HS-5 (cell line): ENCODE data around the gene NBEAL1.
"Not testable (repeated sequence)": the region's sequence is repeated elsewhere in the genome, so short reads cannot be mapped to it uniquely, and the experiment has no call there.

Experiments used
- DNase-seq: peaks from one replicate; pipeline ENCODE4 v3.0.0-alpha.2; 2012; ENCODE audit warnings: low read depth

NBEAL1 gene

GRCh38 chr2:203039211-203039610 lies 24.5 kb downstream of the NBEAL1 start:
- DNase-seq = not testable (repeated sequence)

- no peak for DNase-seq
These were observed 26.4 kb downstream of the NBEAL1 start for GRCh38 chr2:203040966-203041521.

GRCh38 chr2:203042178-203042577 lies 27.5 kb downstream of the NBEAL1 start:
- DNase-seq = no peak

GRCh38 chr2:203043226-203043625 lies 28.6 kb downstream of the NBEAL1 start:
- no peak for DNase-seq

- DNase-seq = no peak
These were observed 31.2 kb downstream of the NBEAL1 start for GRCh38 chr2:203045867-203046266.

GRCh38 chr2:203052539-203052938 lies 37.9 kb downstream of the NBEAL1 start:
- no peak for DNase-seq

- DNase-seq = no peak
These were observed 45.0 kb downstream of the NBEAL1 start for GRCh38 chr2:203059567-203060240.

GRCh38 chr2:203061346-203061745 lies 46.7 kb downstream of the NBEAL1 start:
- peak; percentile 36 for DNase-seq

- DNase-seq = no peak
These were observed 47.5 kb downstream of the NBEAL1 start for GRCh38 chr2:203062126-203062525.

- DNase-seq = not testable (repeated sequence)
These were observed 51.9 kb downstream of the NBEAL1 start for GRCh38 chr2:203066519-203067091.

- DNase-seq = no peak
These were observed 56.0 kb downstream of the NBEAL1 start for GRCh38 chr2:203070701-203071100.

GRCh38 chr2:203071148-203071547 lies 56.5 kb downstream of the NBEAL1 start:
- DNase-seq = no peak

- DNase-seq = no peak
These were observed 57.7 kb downstream of the NBEAL1 start for GRCh38 chr2:203072371-203072770.

- no peak for DNase-seq
These were observed 62.8 kb downstream of the NBEAL1 start for GRCh38 chr2:203077451-203077850.

GRCh38 chr2:203080447-203081045 lies 65.9 kb downstream of the NBEAL1 start:
- DNase-seq = no peak

GRCh38 chr2:203083328-203083727 lies 68.7 kb downstream of the NBEAL1 start:
- no peak for DNase-seq

- not testable (repeated sequence) for DNase-seq
These were observed 71.7 kb downstream of the NBEAL1 start for GRCh38 chr2:203086381-203086780.

- DNase-seq = not testable (repeated sequence)
These were observed 76.0 kb downstream of the NBEAL1 start for GRCh38 chr2:203090721-203091120.

GRCh38 chr2:203097735-203098134 lies 83.1 kb downstream of the NBEAL1 start:
- DNase-seq = no peak

GRCh38 chr2:203102357-203102756 lies 87.7 kb downstream of the NBEAL1 start:
- DNase-seq = not testable (repeated sequence)

GRCh38 chr2:203104273-203104672 lies 89.6 kb downstream of the NBEAL1 start:
- DNase-seq = no peak

GRCh38 chr2:203105996-203106395 lies 91.3 kb downstream of the NBEAL1 start:
- no peak for DNase-seq

- not testable (repeated sequence) for DNase-seq
These were observed 95.8 kb downstream of the NBEAL1 start for GRCh38 chr2:203110496-203110895.
